KBM-7 (cell line): ENCODE measurements around the gene MAN2C1.
"Not testable (repeated sequence)": the region's sequence is repeated elsewhere in the genome, so short reads cannot be mapped to it uniquely, and the experiment has no call there.

Source experiments
- DNase-seq: peaks from one replicate; pipeline ENCODE4 v3.0.0-alpha.2; 2015
- in situ Hi-C: fragments of 300-500 bp; cut with MboI; formaldehyde crosslinking; loops from 2 replicates; pipeline ENCODE4 v1.14.3; 2020; ENCODE audit warnings: low sequenced_read_pairs, low pct_unique_long_range_greater_than_20kb, mixed read lengths

MAN2C1 gene

GRCh38 chr15:75367913-75368688 is at the start of gene MAN2C1:
Gene MAN2C1 (minus strand): TSS chr15:75368607. CDS start chr15:75368583, 24 bp downstream.
- DNase-seq = peak; percentile 99
- in situ Hi-C loops = no loop called here

GRCh38 chr15:75416584-75416983 is 48.2 kb upstream of the MAN2C1 start:
- in situ Hi-C loops = no loop called here
- DNase-seq = no peak

- no peak for DNase-seq
- in situ Hi-C loops = no loop called here
Measured at GRCh38 chr15:75410196-75410595, 41.8 kb upstream of the MAN2C1 start.

GRCh38 chr15:75407083-75407482 is 38.7 kb upstream of the MAN2C1 start:
- in situ Hi-C loops = no loop called here

GRCh38 chr15:75403892-75404291 is 35.5 kb upstream of the MAN2C1 start:
- no peak for DNase-seq
- in situ Hi-C loops = no loop called here

More at GRCh38 chr15:75407083-75407482, 38.7 kb upstream of the MAN2C1 start:
- no peak for DNase-seq

- no peak for DNase-seq
- in situ Hi-C loops = no loop called here
Measured at GRCh38 chr15:75397494-75397893, 29.1 kb upstream of the MAN2C1 start.

- in situ Hi-C loops = no loop called here
- no peak for DNase-seq
Measured at GRCh38 chr15:75389791-75390382, 21.5 kb upstream of the MAN2C1 start.

GRCh38 chr15:75383986-75384385 is 15.6 kb upstream of the MAN2C1 start:
- not testable (repeated sequence) for DNase-seq

GRCh38 chr15:75380773-75381172 is 12.4 kb upstream of the MAN2C1 start:
- in situ Hi-C loops = no loop called here
- no peak for DNase-seq

More at GRCh38 chr15:75383986-75384385, 15.6 kb upstream of the MAN2C1 start:
- in situ Hi-C loops = not testable (repeated sequence)

GRCh38 chr15:75371901-75372688 is 3.7 kb upstream of the MAN2C1 start:
- DNase-seq = no peak
- in situ Hi-C loops = no loop called here

GRCh38 chr15:75371486-75371885 is 3.1 kb upstream of the MAN2C1 start:
- DNase-seq = no peak
- in situ Hi-C loops = no loop called here

- no peak for DNase-seq
- in situ Hi-C loops = no loop called here
Measured at GRCh38 chr15:75369897-75370581, 1.6 kb upstream of the MAN2C1 start.

- in situ Hi-C loops = no loop called here
- no peak for DNase-seq
Measured at GRCh38 chr15:75368689-75369239, 357 bp upstream of the MAN2C1 start.

- in situ Hi-C loops = no loop called here
Measured at GRCh38 chr15:75367406-75367912, 948 bp downstream of the MAN2C1 start.

GRCh38 chr15:75367006-75367405 is 1.4 kb downstream of the MAN2C1 start:
- in situ Hi-C loops = no loop called here
- DNase-seq = no peak

More at GRCh38 chr15:75367406-75367912, 948 bp downstream of the MAN2C1 start:
- DNase-seq = no peak

GRCh38 chr15:75366163-75366562 is 2.2 kb downstream of the MAN2C1 start:
- no peak for DNase-seq
- in situ Hi-C loops = no loop called here

- in situ Hi-C loops = no loop called here
- DNase-seq = no peak
Measured at GRCh38 chr15:75364881-75365280, 3.5 kb downstream of the MAN2C1 start.

GRCh38 chr15:75363786-75364185 is 4.6 kb downstream of the MAN2C1 start:
- no peak for DNase-seq
- in situ Hi-C loops = no loop called here
